ENCODE data around the gene GAS6.

Gene GAS6

DNA sequence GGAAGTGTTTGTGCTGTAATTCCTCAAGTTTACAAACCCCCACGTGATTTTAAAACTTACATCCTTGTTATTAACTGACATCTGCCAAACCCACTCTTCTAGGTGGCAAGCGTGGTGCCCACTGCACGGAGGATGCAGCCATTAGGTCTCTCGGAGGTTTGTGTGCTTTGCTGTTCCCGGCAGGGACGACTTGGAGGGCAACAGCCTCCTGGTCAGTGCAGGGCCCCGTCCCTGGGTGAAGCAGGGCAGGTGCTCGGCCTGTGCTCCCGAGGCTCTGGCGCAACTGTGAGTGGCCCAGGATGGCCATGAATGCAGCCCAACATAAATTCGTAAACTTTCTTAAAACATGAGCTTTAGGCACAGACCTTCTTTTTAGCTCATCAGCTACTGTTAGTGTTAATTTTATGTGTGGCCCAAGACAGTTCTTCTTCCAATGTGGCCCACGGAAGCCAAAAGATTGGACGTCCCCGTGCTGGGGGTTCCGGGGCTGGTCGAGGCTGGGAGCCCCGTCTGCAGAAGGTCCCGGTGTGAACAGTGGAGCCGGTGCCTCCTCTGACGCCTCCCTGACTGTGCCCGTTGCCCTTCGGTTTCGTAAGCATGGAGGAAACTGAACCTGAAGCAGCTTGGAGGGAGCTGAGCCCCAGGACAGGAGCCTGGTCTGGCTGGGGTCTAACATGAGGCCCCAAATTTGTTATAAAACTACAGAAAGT, 11.9 kb downstream of the GAS6 start:
- DNase-seq (ENCODE audit: low read depth in 3 of 3) = no peak

DNA sequence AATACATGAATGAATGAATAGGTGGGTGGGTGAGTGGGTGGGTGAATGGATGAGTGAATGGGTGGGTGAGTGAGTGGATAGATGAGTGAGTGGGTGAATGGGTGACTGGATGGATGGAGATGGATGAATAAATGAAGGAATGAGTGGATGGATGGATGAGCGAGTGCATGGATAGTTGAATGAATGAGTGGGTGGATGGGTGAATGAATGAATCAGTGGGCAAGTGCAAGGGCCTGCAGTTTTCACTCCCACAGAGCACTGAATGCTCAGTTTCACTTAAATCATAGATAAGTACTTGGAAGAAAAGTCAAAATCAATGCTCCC, 12.4 kb downstream of the GAS6 start:
- no peak for DNase-seq (ENCODE audit: low read depth in 3 of 3)

DNA sequence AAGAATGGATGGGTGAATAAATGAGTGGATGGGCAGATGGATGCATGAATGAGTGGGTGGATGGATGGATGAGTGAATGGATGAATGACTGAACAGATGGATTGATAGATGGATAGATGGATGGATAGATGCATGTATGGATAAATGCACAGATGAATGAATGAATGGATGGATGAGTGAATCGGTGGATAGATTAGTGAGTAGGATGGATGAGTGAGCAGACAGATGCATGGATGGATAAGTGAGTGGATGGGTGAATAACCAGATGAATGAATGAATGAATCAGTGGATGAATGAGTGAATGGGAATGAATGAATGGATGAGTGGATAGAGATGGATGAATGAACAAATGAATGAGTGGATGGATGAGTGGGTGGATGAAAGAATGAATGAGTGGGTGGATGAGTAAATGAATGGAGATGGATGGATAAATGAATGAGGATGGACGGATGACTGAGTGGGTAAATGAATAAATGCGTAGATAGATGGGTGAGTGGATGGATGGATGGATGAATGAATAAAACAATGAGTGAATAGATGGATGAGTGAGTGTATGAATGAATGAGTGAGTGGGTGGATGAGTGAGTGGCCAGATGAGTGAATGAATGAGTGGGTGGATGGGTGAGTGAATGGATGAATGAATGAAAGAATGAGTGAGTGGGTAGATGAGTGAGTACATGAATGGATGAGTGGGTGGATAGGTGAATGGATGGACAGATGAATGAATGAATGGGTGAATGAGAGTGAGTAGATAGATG, 13.0 kb downstream of the GAS6 start:
- DNase-seq (ENCODE audit: low read depth in 3 of 3) = no peak

GRCh38 chr13:113849981-113850721, 13.7 kb downstream of the GAS6 start:
- DNase-seq (ENCODE audit: low read depth in 3 of 3) = no peak

DNA sequence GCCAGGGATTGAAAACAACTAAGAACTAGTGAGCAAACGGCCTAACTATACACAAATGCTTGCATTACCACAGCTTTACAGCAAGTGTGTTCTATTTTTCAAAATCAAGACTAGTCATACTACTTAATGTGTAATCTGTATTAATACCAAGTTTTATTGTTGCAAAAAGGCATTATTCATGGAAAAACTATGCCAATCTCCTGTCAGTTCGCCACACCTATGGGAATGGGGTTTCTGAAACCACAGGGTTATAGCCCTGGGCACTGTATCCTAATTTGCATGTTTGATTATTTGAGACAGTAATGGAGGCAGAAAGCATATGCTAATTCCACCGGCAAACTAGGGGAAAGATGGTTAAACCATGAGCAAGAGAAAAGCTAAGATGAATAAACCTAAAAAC, 14.3 kb downstream of the GAS6 start:
- no peak for DNase-seq (ENCODE audit: low read depth in 3 of 3)

DNA sequence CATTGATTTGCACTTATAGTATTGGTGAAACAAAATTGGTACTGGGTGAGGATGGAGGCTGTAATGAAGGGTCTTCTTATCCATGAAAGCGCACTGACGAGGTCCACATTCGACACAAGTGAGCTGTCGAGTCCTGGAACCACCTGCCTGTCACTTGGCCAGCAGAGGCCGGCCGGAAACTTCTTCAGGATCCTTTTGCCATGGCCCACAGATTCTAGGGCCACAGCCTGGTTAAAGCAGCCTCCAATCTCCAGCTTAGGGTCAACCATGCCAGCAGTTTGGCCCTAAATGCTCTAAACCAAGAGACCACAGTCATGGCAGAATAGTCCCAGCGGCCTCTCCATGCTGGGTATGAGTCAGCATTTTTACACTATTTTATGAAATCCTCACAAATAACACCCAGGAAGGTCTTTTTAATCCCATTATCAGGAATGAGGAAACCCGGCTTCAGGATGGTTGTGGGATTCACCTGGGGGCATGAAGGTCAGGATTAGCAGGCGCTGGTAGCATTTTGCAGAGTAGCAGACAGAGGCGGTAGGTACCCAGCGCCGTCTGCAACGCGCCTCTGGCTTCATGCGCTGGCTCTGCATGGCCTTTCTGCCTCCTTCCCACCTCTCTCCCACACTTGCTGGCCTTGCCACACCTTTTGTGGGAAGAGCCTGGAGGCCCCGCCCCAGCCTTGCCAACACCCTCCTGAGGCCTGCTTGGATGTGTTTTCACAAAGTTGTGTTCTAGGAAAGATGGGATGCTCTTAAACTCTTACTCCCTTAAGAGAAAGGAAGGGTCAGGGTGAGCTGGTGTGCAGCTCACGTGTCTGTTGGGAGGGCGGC, 15.2 kb downstream of the GAS6 start:
- no peak for DNase-seq (ENCODE audit: low read depth in 3 of 3)

DNA sequence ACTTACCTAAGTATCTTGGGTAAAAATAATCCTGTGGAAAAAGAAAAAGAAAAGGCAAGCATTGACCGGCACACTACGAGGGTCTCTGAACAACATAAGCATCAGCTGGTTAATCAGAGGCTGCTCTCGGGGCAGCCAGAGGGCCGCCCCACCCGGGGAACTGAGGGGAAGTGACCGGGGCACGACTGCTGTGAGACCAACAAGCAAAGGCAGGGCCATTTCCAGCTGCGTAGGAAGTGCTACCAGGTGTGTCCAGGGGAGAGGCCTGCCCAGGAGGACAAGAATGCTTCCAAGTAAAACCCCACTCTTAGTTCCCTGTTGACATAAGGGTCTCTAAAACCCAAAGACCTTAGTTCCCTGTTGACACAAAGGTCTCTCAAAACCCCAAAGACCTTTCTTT, 15.9 kb downstream of the GAS6 start:
- DNase-seq (ENCODE audit: low read depth in 3 of 3) = no peak

- no peak for DNase-seq (ENCODE audit: low read depth in 3 of 3)
These were observed 17.1 kb downstream of the GAS6 start for GRCh38 chr13:113846636-113847318.

GRCh38 chr13:113845723-113846635, 17.9 kb downstream of the GAS6 start:
- no peak for DNase-seq (ENCODE audit: low read depth in 3 of 3)

DNA sequence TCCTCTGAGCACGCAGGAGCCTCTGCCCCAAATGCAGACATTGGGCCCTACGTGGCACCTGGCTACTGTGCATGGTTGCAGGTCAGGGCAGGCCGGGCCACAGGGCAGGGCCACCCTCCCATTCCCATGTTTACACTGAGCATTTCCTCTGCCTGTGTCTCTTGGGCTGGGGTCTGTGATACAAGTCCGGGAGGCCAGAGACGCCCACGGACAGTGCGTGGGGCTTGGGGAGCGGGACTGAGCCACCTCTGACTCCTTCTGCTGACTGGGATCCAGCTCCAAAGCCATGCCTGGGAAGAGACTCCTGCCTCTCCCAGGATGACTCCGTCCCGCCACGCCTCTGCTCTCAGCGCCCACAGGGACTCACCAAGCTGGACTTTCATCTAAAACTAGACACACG, 18.8 kb downstream of the GAS6 start:
- DNase-seq (ENCODE audit: low read depth in 3 of 3) = no peak

DNA sequence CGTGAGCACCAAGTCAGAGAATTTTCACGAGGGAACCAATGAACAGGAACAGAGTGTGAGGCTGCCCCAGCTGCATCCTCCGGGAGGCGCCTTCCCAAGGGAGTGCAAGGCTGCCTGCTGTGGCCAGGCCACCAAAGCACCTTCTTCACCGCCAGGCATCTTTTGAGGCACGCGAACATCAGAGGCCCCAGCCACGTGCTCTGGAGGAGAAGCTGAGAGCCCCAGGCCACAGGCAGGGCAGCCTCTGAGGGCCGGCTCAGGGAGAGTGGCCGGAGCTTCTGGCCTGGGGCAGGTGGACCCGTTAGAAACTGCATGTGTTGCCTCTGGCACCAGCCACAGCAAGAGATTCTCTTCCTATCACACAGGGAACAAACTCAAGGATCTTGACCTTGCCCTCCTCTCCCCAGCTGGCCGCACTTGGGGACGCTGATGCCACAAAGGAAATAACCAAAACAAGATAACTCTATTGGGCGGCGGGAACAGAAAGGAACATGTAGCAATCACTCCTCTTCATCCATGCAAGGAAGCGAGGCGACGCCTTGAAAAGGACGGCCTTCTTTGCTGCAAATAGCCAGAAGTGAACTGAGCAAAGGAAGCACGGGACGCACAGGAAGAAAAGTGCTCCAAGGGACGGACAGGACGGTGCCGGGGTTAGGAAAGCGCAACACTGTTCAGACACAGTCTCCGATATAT, 19.9 kb downstream of the GAS6 start:
- DNase-seq (ENCODE audit: low read depth in 3 of 3) = no peak

- no peak for DNase-seq (ENCODE audit: low read depth in 3 of 3)
These were observed 20.7 kb downstream of the GAS6 start for GRCh38 chr13:113843063-113843654.

DNA sequence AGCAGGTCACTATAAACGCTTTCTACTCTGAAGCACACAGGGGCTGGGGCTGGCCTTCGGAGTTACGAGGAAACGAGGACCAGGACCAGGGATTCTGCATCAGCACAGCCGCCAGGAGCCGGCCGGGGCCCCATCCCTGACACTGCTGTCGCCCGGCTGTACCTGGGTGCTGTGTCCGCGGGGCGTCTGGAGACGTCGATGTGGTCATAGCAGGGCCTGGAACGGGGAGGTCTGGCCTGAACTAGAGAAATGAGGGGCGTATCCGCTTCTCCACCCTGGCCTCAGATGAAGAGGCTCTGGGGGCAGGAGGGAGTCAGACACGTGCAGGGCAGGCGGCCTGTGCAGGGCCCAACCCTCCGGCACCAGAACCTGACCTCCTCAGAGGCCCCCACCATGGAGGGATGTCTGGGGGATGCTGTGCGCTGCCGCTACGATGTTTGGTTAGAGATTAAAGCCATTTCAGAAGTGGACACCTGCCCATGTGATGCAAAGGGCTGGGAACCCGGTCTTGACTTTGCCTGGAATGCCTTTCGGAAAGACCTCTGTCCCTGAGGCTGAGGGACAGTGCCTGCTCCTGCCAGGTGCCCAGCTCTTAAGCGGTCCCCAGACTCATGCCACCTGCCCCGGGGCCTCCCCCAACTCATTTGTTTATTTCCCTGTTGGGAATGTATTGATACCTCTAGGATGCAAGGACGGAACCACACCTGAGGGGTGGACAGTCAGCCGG, 21.4 kb downstream of the GAS6 start:
- DNase-seq (ENCODE audit: low read depth in 3 of 3) = no peak

- DNase-seq (ENCODE audit: low read depth in 3 of 3) = no peak
These were observed 22.6 kb downstream of the GAS6 start for GRCh38 chr13:113841353-113841650.

DNA sequence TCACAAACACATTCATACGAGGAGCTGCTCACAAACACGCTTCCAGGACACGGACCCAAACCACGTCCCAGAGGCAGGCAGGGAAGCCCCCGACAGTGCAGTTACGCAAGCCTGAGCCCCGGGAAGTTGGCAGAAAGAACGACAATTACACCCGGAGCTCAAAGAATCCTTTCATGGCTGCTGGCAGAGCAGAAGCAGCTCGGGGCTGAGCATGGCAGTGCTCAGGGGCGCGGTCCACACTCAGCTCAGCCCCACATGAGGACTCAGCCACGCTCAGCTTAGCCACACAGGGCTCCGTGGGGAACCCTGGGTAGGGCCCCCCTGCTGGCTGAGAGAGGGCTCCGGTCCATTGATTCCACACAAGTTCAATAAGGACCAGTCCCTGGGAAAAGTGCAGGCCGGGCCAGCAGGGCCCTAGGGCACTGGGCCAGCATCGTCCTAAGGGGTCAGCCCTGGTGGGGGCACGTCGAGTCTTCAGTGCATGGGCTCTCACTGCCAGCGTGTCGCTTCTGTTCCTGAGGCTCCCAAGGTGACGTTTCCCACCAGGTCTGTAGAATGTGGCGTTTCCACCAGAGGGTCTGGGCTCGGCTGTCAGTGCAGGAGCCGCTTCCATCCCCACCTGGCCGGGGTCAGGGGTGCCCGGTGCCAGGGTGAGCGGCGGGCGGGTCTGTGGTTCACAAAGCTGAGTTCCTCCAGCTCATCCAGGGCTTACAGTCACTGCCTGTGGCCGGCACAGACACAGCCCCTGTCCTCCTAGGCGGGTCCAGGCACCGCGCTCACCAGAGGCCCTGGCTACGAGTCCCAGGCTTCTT, 23.1 kb downstream of the GAS6 start:
- DNase-seq (ENCODE audit: low read depth in 3 of 3) = no peak

GRCh38 chr13:113839536-113840204, 24.2 kb downstream of the GAS6 start:
- DNase-seq (ENCODE audit: low read depth in 3 of 3) = no peak

GRCh38 chr13:113838711-113839201, 25.1 kb downstream of the GAS6 start:
- DNase-seq (ENCODE audit: low read depth in 3 of 3) = no peak

All from stimulated activated CD4-positive, alpha-beta T cell treated with anti-CD3 and anti-CD28 coated beads, TNF-alpha, amount 100 ng/mL, for 24 hours (primary cell).